Measurements from ENCODE around the gene TANGO6.
"Not testable (repeated sequence)": the region's sequence is repeated elsewhere in the genome, so short reads cannot be mapped to it uniquely, and the experiment has no call there.

TANGO6 gene

GRCh38 chr16:69108064-69108904 lies 265.0 kb downstream of the TANGO6 start:
- no peak for DNase-seq

- DNase-seq: no peak
Observed at GRCh38 chr16:69108905-69109252, 265.5 kb downstream of the TANGO6 start.

- DNase-seq: no peak
Observed at GRCh38 chr16:69109486-69110270, 266.3 kb downstream of the TANGO6 start.

GRCh38 chr16:69110406-69110805 lies 267.1 kb downstream of the TANGO6 start:
- DNase-seq: no peak

GRCh38 chr16:69111216-69111875 lies 268.0 kb downstream of the TANGO6 start:
- no peak for DNase-seq

GRCh38 chr16:69111876-69112230 lies 268.5 kb downstream of the TANGO6 start:
- DNase-seq: no peak

- no peak for DNase-seq
Observed at GRCh38 chr16:69112285-69113129, 269.2 kb downstream of the TANGO6 start.

- DNase-seq: no peak
Observed at GRCh38 chr16:69113216-69113615, 269.9 kb downstream of the TANGO6 start.

- no peak for DNase-seq
Observed at GRCh38 chr16:69114346-69114975, 271.1 kb downstream of the TANGO6 start.

- DNase-seq: no peak
Observed at GRCh38 chr16:69114976-69115355, 271.6 kb downstream of the TANGO6 start.

GRCh38 chr16:69115361-69115760 lies 272.0 kb downstream of the TANGO6 start:
- no peak for DNase-seq

- no peak for DNase-seq
Observed at GRCh38 chr16:69115837-69116236, 272.5 kb downstream of the TANGO6 start.

GRCh38 chr16:69116256-69116875 lies 273.0 kb downstream of the TANGO6 start:
- DNase-seq: no peak

GRCh38 chr16:69116906-69117305 lies 273.6 kb downstream of the TANGO6 start:
- no peak for DNase-seq

GRCh38 chr16:69118468-69118867 lies 275.1 kb downstream of the TANGO6 start:
- DNase-seq: no peak

GRCh38 chr16:69118994-69119393 lies 275.7 kb downstream of the TANGO6 start:
- DNase-seq: no peak

- DNase-seq: no peak
Observed at GRCh38 chr16:69119536-69119935, 276.2 kb downstream of the TANGO6 start.

GRCh38 chr16:69120096-69120664 lies 276.8 kb downstream of the TANGO6 start:
- no peak for DNase-seq

GRCh38 chr16:69123910-69124309 lies 280.6 kb downstream of the TANGO6 start:
- peak; percentile 30 for DNase-seq

GRCh38 chr16:69124406-69124805 lies 281.1 kb downstream of the TANGO6 start:
- not testable (repeated sequence) for DNase-seq

GRCh38 chr16:69124961-69125360 lies 281.6 kb downstream of the TANGO6 start:
- not testable (repeated sequence) for DNase-seq
